Type B pancreatic cell (in vitro differentiated cells): Measurements from ENCODE around the gene ACMSD. TPM values are rescaled to one million over a fixed set of nuclear protein-coding genes. Genes with fewer than 3 reads are reported as not detected.
A peak's percentile ranks its signal among the peaks of the same experiment; 100 is the strongest.

Experiments
- DNase-seq: peaks from one replicate; pipeline ENCODE4 v3.0.0; 2021; ENCODE audit warnings: mixed read lengths; ENCODE audit not compliant: unreplicated experiment; ENCODE audit errors: extremely low spot score
- H3K27ac Mint-ChIP-seq: 2 replicates; pipeline ENCODE4 v1.8.0; 2021; ENCODE audit warnings: mild to moderate bottlenecking, mixed read lengths
- H3K27me3 Mint-ChIP-seq: 2 replicates; pipeline ENCODE4 v1.8.0; 2021; ENCODE audit warnings: mixed read lengths
- H3K36me3 Mint-ChIP-seq: 2 replicates; pipeline ENCODE4 v1.8.0; 2021; ENCODE audit warnings: mixed read lengths
- H3K4me1 Mint-ChIP-seq: one replicate; pipeline ENCODE4 v1.8.0; 2021; ENCODE audit warnings: mixed read lengths; ENCODE audit not compliant: unreplicated experiment
- H3K4me3 Mint-ChIP-seq: 2 replicates; pipeline ENCODE4 v1.8.0; 2021; ENCODE audit warnings: mild to moderate bottlenecking, mixed read lengths
- H3K9me3 Mint-ChIP-seq: 2 replicates; pipeline ENCODE4 v1.8.0; 2021; ENCODE audit warnings: mixed read lengths
- long read RNA-seq: library from polyadenylated mRNA; unstranded; transcript quantifications from one replicate; pipeline ENCODE4 v2.0.0, GENCODE V29; 2020
- total RNA-seq: library from RNA; stranded (reverse); gene quantifications from 2 replicates; pipeline ENCODE4 v1.2.1, GENCODE V29; 2021; ENCODE audit warnings: low replicate concordance
- TF ChIP-seq, protein P1 (sequence below): fragments of 200-600 bp; sonication (generic); conservative IDR thresholded peaks from 2 replicates; pipeline ENCODE4 v1.5.0; 2021; ENCODE audit warnings: antibody characterized with exemption, mild to moderate bottlenecking

ACMSD gene
- 0.14 TPM in 1 of 2 replicates, not detected in the other for total RNA-seq
- long read RNA-seq, result 0 reads

DNA sequence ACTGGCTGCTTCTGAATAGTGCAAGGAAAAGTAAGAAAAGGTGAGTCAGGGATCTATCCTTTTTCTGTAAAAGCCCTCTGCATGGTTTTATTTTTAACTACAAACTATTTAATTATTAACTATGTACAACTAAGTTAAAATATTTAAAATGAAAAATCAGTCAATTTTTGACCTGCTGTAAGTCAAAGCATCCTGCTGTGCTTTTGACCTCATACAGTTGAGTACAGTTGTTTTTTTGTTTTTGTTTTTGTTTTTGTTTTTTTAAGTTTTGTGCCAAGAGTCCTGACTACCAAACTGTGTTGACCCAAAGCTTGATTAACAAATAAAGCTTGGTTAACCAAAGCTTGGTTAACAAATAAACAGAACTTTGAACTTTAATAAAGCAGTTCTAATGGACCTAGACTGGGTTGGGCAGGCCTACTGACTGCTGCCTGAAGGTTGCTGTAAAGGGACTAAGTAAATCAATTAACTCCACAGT is at the start of gene ACMSD:
Gene ACMSD (plus strand): TSS at position 474 of the 478 bp plus-strand sequence. CDS start 67 bp downstream, outside the sequence.
- no peak for DNase-seq
- Mint-ChIP-seq H3K27me3 (no peaks in the 10 kb centered on the region), H3K27ac (no peak within 1 kb of the TSS), H3K9me3 (peaks cover 4% of the 10 kb centered on the region), H3K4me1 (no peaks in the 10 kb centered on the region), H3K36me3 (no peaks in the 10 kb centered on the region), H3K4me3 (no peak within 1 kb of the TSS)
- TF ChIP-seq, protein P1, sequence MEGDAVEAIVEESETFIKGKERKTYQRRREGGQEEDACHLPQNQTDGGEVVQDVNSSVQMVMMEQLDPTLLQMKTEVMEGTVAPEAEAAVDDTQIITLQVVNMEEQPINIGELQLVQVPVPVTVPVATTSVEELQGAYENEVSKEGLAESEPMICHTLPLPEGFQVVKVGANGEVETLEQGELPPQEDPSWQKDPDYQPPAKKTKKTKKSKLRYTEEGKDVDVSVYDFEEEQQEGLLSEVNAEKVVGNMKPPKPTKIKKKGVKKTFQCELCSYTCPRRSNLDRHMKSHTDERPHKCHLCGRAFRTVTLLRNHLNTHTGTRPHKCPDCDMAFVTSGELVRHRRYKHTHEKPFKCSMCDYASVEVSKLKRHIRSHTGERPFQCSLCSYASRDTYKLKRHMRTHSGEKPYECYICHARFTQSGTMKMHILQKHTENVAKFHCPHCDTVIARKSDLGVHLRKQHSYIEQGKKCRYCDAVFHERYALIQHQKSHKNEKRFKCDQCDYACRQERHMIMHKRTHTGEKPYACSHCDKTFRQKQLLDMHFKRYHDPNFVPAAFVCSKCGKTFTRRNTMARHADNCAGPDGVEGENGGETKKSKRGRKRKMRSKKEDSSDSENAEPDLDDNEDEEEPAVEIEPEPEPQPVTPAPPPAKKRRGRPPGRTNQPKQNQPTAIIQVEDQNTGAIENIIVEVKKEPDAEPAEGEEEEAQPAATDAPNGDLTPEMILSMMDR, result no peak

DNA sequence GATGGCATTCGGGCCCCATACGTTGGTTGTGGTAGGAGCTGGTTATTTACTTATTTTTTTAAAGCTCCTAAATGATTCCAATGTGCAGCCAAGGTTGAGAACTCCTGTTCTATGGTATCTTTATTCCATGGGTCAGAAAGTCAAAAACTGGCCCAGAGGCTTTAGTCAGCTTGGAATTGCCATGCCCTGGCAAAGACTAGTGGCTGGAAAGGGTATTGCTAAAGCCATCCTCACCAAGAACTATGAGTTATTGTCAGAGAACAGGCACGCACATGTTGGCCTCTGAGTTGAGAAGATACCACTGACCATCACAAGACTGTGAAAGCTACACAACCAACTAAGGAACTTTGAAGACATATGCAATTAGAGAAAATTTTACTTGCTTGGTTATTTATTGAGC is 47.9 kb upstream of the ACMSD start:
- no peak overlapping the region for H3K4me3 Mint-ChIP-seq
- no peak overlapping the region for H3K27ac Mint-ChIP-seq
- no peaks in the 10 kb centered on the region for H3K27me3 Mint-ChIP-seq
- H3K36me3 Mint-ChIP-seq, result no peaks in the 10 kb centered on the region
- H3K9me3 Mint-ChIP-seq, result no peaks in the 10 kb centered on the region
- TF ChIP-seq, protein P1, result peak; percentile 53
- H3K4me1 Mint-ChIP-seq, result peaks cover 5% of the 10 kb centered on the region
- no peak for DNase-seq

DNA sequence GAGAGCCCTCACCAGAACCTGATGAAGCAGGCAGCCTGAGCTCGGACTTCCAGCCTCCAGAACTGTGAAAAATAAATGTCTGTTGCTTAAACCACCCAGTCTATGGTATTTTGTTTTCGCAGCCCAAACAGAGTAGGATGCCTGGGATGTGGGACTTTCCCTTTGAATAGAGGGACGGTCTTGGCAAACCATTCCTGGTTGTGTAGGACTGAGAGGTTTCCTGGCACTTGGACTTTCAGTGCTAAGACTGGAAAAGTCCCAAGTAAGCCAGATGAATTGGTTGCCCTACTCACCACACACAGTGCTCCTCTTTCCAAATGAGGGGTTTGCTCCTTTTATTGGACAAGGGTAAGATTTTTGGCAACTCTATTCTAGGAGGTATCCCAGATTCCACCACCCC is 46.8 kb upstream of the ACMSD start:
- Mint-ChIP-seq H3K4me1 (peaks cover 5% of the 10 kb centered on the region), H3K27ac (no peak overlapping the region), H3K9me3 (no peaks in the 10 kb centered on the region), H3K4me3 (no peak overlapping the region), H3K27me3 (peaks cover 3% of the 10 kb centered on the region), H3K36me3 (no peaks in the 10 kb centered on the region)
- TF ChIP-seq, protein P1, result no peak
- no peak for DNase-seq

DNA sequence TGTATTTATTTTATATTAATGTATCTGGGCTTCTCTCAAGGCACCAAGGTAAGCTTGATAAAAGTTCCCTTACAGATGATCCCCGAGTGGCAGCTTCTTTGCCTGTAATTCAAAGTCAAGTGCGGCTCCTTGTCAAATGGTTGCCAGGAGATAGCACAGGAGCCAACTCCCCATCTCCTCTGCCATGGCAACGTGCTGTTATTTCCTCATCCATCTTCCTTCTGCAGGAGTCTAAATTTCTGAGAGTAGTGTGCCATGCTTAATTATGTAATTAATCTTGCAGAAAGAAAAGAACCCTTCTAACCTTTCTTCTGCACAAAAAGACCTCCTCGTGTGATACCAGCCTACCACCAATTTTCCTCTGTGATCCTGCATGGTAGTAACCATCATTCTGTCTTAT is 46.2 kb upstream of the ACMSD start:
- DNase-seq, result no peak
- TF ChIP-seq, protein P1, result no peak
- H3K9me3 Mint-ChIP-seq, result no peaks in the 10 kb centered on the region

DNA sequence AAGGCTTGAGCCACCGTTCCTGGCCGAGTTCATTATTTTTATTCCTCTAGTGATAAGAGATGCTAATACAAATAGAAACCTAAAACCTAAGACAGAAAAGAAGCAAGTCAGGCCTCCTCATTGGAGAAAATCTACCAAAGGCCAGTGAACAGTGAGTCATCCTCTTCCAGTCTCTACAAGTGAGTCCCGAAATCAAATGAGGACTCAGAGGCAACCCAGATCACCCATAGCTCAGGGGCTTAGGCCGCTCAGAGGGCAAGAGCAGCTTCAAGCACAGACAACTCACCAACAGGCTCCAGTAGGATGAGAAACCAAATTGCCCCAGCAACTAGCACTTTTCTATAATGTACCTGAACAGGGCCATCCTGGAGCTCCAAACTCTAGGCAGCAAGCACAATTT is 42.7 kb upstream of the ACMSD start:
- peaks cover 5% of the 10 kb centered on the region for H3K4me1 Mint-ChIP-seq
- H3K27ac Mint-ChIP-seq, result no peak overlapping the region
- DNase-seq, result no peak
- H3K9me3 Mint-ChIP-seq, result no peaks in the 10 kb centered on the region
- H3K4me3 Mint-ChIP-seq, result no peak overlapping the region
- H3K27me3 Mint-ChIP-seq, result peaks cover 3% of the 10 kb centered on the region
- H3K36me3 Mint-ChIP-seq, result no peaks in the 10 kb centered on the region
- TF ChIP-seq, protein P1, result no peak

More for the DNA sequence above, 46.2 kb upstream of the ACMSD start:
- H3K27me3 Mint-ChIP-seq, result peaks cover 3% of the 10 kb centered on the region
- H3K4me1 Mint-ChIP-seq, result peaks cover 5% of the 10 kb centered on the region
- no peak overlapping the region for H3K27ac Mint-ChIP-seq
- H3K36me3 Mint-ChIP-seq, result no peaks in the 10 kb centered on the region
- no peak overlapping the region for H3K4me3 Mint-ChIP-seq

DNA sequence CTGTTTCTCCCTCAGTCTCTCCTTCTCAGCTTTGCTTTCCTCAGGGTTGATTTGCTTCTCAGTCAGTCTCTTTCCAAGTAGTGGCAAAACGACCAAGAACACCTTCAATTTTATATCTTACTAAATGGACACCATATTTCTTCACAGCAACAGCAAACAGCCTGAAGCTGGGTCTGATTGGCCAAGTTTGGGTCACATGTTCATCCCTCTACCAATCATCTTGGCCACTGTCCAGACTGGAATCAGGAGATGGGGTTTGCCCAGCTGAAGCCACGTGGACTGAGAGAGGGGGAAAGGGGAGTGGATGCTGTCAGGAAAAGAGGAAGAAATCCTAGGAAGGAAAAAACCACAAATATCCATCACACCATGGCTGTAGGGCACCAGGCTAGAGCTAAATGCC is 42.0 kb upstream of the ACMSD start:
- no peak overlapping the region for H3K27ac Mint-ChIP-seq
- H3K36me3 Mint-ChIP-seq, result no peaks in the 10 kb centered on the region
- peaks cover 5% of the 10 kb centered on the region for H3K4me1 Mint-ChIP-seq
- DNase-seq, result no peak
- no peaks in the 10 kb centered on the region for H3K9me3 Mint-ChIP-seq
- no peak overlapping the region for H3K4me3 Mint-ChIP-seq
- TF ChIP-seq, protein P1, result no peak
- peaks cover 3% of the 10 kb centered on the region for H3K27me3 Mint-ChIP-seq
